GM13977 (cell line): ENCODE measurements around the gene TMEM14A.
"Not testable (repeated sequence)": the region's sequence is repeated elsewhere in the genome, so short reads cannot be mapped to it uniquely, and the experiment has no call there.

Source experiments
- DNase-seq: peaks from one replicate; pipeline ENCODE4 v3.0.0; 2012; ENCODE audit warnings: low spot score
- in situ Hi-C: fragments of 300-500 bp; cut with MboI; formaldehyde crosslinking; loops from one replicate; pipeline ENCODE4 v1.12.0; 2022; ENCODE audit warnings: low sequenced_read_pairs, low pct_unique_long_range_greater_than_20kb, mixed read lengths, inconsistent platforms; ENCODE audit not compliant: unreplicated experiment
- TF ChIP-seq, protein P1 (sequence below): IDR thresholded peaks from 2 replicates; pipeline ENCODE4 v1.5.1; 2012; ENCODE audit warnings: mild to moderate bottlenecking, control low read depth; ENCODE audit not compliant: insufficient read depth; ENCODE audit errors: extremely low read depth, missing control alignments

TMEM14A gene

DNA sequence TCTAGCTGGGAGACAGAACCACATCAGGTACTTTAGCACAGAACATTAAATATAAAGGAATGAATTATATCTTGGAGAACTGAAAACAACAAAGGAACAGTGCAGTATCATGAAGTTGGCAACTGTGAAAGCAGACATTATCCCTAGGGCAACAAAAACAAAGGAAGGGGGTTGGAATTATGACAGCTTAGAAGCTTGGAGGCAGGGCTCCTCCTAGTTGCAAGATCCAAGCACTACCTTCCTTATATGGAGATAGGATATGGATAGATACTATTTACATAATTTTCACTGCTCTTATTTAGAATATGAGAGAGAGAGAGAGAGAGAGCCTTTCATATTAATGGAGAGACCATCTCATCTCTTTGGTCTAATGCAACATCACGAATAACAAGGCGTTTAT is 27.0 kb downstream of the TMEM14A start:
- in situ Hi-C loops: no loop called here
- TF ChIP-seq, protein P1, sequence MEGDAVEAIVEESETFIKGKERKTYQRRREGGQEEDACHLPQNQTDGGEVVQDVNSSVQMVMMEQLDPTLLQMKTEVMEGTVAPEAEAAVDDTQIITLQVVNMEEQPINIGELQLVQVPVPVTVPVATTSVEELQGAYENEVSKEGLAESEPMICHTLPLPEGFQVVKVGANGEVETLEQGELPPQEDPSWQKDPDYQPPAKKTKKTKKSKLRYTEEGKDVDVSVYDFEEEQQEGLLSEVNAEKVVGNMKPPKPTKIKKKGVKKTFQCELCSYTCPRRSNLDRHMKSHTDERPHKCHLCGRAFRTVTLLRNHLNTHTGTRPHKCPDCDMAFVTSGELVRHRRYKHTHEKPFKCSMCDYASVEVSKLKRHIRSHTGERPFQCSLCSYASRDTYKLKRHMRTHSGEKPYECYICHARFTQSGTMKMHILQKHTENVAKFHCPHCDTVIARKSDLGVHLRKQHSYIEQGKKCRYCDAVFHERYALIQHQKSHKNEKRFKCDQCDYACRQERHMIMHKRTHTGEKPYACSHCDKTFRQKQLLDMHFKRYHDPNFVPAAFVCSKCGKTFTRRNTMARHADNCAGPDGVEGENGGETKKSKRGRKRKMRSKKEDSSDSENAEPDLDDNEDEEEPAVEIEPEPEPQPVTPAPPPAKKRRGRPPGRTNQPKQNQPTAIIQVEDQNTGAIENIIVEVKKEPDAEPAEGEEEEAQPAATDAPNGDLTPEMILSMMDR: no peak
- no peak for DNase-seq

DNA sequence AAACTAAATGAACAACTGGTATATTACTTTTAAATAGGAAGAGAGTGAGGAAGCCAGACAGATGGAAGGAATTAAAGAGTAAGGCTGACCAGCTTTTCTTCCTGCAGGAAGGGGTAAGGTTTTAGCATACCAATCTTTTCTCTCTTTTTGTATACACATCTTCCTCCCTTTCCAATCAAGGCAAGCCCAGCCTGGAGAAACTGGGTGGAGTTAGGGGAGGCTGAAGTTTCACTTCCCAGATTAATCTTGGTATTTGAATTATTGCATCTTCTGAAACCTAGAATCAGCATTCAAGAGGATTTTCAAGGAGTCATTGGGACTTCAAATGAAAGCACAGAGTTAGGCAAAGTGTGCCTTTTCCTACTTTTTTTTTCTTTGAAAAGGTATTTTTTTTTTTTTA is 33.1 kb downstream of the TMEM14A start:
- DNase-seq: no peak
- in situ Hi-C loops: no loop called here
- TF ChIP-seq, protein P1: no peak

DNA sequence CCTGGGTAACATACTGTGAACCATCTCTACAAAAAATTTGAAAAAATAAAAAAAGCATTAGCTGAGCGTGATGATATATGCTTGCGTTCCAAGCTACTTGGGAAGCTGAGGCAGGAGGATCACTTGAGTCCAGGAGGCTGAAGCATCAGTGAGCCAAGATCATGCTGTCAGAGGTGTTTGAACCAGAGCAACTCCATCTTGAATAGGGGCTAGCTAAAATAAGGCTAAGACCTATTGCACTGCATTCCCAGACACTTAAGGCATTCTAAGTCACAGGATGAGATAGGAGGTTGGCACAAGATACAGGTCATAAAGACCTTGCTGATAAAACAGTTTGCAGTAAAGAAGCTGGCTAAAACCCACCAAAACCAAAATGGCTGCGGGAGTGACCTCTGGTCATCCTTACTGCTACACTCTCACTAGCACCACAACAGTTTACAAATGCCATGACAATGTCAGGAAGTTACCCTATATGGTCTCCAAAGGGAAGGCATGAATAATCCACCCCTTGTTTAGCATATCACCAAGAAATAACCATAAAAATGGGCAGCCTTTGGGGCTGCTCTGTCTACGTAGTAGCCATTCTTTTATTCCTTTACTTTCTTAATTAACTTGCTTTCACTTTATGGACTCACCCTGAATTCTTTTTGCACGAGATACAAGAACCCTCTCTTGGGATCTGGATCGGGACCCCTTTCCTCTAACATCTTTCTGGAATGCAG is 34.0 kb downstream of the TMEM14A start:
- DNase-seq, in situ Hi-C loops: not testable (repeated sequence)

DNA sequence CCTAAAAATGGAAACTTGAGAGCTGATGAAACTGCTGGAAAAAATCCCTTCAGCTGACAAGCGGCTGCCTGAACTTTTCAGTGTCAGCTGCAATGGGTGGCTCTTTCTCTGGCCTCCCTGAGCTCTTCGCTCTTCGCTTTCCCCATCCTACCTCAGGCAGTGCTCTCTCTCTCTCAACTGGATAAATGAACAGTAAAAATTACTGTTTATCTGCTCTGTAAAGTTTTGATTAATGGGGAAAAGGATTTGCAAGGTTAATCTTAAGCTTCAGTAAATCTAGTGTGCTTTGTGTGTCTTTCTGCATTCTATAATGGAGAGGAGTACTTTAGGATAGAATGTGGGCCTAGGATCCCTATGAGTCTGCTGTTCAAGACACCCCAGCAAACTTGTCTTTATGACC is 35.1 kb downstream of the TMEM14A start:
- in situ Hi-C loops: no loop called here
- no peak for DNase-seq
- TF ChIP-seq, protein P1: no peak

DNA sequence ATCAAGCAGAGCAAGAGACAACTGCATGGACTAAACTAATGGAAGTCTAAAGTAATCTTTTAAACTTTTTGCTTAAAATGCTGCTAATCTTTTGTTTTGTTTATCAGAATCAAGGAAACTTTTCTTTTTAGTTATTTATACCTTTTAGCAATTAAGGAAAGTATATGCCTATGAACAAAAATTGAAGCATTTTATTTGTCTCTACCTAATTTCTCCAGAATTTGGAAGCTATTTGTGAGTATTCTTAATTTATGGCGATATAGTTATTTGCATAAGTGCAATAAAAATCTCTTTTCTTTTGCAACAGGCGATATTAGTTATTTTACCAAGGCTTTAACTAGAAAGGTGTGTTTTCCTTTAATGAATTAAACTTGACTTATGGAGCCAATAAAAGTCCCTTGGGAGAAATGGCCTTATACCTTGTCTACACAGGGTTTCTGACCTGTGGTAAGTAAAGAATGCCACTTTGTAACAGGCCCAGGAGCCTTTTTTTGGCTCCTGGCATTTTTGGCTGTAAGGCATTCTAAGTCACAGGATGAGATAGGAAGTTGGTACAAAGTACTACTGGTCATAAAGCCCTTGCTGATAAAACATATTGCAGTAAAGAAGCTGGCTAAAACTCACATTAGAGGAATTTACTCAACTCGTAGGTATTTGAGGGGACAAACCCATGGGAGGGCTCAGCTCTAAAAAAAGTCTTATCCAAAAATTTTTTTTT is 37.2 kb downstream of the TMEM14A start:
- TF ChIP-seq, protein P1: no peak
- no peak for DNase-seq
- in situ Hi-C loops: no loop called here

DNA sequence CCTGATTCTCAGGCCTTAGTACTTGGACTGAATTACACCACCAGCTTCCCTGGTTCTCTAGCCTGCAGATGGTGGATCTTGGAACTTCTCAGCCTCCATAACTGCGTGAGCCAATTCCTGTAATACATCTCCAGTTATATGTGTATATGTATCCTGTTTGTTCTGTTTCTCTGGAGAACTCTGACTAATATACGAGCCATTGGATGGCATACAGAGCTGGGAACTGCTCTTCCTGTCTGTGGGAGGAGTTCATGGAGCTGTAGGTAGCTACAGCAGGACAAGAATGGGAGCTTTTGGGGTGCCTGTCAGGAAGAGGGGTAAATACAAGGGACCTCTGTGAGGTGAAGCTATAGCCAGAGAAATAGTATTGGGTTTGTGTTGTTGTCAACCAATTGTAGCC is 41.2 kb downstream of the TMEM14A start:
- TF ChIP-seq, protein P1: no peak
- DNase-seq: no peak
- in situ Hi-C loops: no loop called here

DNA sequence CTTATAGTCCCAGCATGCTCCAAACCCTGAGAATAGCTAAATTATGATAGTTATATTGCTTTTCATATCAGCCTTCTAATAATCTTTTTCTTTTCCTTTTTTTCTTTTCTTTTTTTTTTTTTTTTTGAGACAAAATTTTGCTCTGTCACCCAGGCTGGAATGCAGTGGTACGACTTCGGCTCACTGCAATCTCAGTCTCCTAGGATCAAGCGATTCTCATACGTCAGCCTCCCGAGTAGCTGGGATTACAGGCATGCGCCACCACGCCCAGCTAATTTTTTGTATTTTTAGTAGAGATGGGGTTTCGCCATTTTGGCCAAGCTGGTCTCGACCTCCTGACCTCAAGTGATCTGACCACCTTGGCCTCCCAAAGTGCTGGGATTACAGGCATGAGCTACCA is 43.8 kb downstream of the TMEM14A start:
- DNase-seq, in situ Hi-C loops: not testable (repeated sequence)
